Measurements from ENCODE around the gene ZG16B.

- no peak for TF ChIP-seq POLR2A (IDR thresholded peaks at IDR 0.05)
- TF ChIP-seq CTCF (IDR thresholded peaks at IDR 0.05): no peak
Observed at GRCh38 chr16:2827374-2827791, 2.7 kb upstream of the ZG16B start.
